GM21526 (cell line): Measurements from ENCODE around the gene SDE2.
A peak's percentile ranks its signal among the peaks of the same experiment; 100 is the strongest.
"Not testable (repeated sequence)": the region's sequence is repeated elsewhere in the genome, so short reads cannot be mapped to it uniquely, and the experiment has no call there.

ENCODE experiments used
- ATAC-seq: cut with Tn5 transposase; IDR thresholded peaks from one replicate; pipeline ENCODE4 v1.9.1; 2021; ENCODE audit warnings: moderate library complexity; ENCODE audit not compliant: unreplicated experiment, low FRiP score

Gene SDE2

DNA sequence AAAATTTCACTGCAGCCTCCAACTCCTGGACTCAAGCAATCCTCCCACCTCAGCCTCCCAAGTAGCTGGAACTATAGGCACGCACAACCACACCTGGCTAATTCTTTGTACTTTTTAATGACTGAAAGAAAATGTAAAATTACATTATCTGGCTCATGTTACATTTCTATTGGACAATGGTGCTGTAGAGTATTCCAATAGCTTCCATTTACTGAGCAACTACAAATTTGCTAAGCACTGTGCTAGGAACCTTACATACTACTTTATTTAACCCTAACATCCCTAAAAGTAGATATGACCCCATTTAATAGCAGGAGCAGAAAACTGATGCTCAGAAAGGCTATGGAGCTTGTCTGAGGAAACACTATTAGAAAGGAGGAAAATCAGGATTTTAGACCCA, 19.7 kb downstream of the SDE2 start:
- no peak for ATAC-seq

DNA sequence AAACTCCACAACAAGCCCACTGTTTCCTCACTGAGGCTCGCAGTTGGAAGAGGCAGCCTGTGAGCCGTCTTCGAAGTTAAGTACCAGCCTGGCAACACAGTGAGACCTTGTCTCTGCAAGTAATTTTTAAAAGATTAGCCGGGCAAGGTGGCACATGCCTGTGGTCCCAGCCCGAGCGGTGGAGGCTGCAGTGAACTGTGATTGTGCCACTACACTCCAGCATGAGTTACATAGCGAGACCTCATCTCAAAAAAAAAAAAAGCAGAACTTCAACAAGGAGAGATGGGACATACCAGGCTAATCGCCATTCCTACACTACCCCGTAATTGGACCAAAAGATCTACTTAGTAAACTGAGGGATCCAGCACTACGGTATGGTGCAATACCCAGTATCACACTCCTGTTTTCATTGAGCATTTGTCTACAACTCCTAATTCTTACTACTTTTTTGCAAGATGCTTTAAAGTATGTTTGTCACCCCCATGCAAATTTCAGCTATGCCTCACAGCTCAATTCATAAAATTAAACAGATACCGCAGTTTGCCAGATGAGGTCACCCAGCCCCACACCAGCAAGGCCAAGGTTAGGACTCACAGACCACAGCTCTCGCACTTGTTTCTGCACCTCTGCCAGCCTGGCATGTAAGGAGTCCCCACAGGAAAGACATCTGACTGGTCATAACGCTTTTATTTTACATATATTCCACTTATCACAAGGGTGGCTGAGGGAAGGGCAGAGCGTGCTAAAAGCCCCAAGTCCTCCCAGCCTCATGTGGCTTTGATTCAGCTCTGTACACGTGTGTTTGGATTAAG, 21.0 kb downstream of the SDE2 start:
- no peak for ATAC-seq

DNA sequence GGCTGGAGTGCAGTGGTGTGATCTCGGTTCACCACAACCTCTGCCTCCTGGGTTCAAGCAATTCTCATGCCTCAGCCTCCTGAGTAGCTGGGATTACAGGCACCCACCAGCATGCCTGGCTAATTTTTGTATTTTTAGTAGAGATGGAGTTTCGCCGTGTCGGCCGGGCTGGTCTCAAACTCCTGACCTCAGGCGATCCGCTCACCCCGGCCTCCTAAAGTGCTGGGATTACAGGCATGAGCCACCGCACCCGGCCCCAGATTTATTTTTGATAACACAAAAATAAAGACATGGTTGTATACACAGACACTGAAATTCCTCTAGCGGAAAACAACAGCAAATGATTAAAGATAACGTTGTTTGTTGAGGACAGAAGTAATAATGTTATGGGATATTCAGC, 24.0 kb downstream of the SDE2 start:
- not testable (repeated sequence) for ATAC-seq

DNA sequence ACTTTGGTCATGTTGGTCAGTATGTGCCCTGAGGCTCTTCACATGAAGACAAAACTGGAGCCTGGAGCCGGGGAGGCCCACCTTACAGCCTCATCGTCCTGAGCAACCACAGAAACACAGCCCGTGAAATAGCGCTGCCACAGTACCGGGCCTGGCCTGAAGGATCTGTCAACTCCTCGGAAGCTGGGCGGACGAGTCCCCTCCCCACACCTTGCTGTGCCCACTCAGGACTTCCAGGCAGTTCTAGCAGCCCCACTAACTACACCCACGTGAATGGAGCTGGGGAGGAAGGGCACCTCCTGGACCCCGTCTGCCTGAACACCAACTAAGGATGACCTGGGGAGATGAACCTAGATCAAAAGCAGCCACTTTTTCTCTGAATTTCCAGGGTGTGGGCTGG, 24.7 kb downstream of the SDE2 start:
- no peak for ATAC-seq

DNA sequence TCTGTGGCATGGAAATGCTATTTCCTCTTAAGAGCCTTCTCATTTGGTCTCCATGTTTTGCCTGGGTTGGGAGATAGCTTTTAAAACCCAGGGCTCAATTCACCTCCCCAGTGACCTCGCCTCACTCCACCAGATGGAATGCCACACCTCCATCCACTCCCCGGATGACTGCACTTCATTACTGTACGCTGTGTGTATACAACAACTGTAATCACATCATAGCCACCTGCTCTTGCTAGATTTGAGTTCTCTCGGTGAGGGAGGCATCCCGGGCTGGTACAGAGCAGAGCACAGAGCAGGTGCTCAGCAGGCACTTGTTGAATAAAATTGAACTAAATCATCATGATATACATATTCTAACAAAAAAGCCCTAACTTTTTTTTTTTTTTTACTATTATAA, 26.0 kb downstream of the SDE2 start:
- no peak for ATAC-seq

DNA sequence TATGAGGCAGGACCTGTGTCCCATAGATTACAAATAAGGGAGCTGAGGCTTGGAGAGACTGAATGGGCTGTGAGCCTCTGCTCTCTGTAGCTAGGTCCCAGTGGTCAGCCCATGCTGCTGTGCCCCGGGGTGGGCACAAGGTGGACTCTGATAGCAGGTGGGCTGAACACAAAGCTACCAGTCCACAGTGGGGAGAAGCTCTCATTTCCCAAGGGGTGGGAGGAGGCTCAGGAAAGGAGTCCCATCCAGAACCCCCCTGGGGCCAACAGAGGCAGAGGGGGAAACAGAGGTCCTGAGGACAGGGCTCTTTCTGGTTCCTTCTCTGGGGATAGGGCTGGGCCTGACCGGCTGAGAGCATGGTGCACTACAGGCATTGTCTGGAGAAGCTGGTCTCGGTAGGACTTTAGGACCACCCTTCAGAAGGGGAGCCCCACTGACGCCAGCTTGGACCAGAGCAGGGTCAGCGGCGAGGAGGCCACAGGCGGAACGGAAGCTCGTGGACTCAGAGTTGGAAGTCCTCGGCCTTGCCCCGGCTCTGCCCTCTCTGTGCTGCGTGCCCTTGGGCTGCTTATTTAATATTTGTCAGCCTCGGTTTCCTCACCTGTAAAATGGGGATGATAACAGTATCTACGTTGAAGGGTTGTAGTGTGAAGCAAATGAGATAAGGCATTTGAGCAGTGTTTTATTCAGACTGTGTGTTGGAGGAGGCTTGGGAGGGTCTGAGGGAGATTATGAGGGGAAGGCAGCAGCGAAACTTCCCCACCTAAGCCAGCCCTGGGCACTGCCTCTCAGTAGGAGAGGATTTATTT, 26.6 kb downstream of the SDE2 start:
- no peak for ATAC-seq

DNA sequence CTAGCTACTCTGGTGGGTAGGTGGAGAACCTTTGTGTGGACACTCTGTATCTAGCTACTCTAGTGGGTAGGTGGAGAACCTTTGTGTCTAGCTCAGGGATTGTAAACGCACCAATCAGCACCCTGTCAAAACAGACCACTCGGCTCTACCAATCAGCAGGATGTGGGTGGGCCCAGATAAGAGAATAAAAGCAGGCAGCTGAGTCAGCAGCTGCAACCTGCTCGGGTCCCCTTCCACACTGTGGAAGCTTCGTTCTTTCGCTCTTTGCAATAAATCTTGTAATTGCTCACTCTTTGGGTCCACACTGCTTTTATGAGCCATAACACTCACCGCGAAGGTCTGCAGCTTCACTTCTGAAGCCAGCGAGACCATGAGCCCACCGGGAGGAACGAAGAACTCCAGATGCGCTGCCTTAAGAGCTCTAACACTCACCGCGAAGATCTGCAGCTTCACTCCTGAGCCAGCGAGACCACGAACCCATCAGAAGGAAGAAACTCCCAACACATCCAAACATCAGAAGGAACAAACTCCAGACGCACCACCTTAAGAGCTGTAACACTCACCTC, 28.5 kb downstream of the SDE2 start:
- not testable (repeated sequence) for ATAC-seq

DNA sequence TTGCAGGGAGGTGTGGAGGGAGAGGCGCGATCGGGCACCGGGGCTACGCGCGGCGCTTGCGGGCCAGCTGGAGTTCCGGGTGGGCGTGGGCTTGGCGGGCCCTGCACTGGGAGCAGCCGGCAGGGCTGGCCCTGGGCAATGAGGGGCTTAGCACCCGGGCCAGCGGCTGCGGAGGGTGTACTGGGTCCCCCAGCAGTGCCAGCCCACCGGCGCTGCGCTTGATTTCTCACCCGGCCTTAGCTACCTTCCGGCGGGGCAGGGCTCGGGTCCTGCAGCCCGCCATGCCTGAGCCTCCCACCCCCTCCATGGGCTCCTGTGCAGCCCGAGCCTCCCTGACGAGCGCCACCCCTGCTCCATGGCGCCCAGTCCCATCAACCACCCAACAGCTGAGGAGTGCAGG, 29.4 kb downstream of the SDE2 start:
- ATAC-seq = not testable (repeated sequence)

DNA sequence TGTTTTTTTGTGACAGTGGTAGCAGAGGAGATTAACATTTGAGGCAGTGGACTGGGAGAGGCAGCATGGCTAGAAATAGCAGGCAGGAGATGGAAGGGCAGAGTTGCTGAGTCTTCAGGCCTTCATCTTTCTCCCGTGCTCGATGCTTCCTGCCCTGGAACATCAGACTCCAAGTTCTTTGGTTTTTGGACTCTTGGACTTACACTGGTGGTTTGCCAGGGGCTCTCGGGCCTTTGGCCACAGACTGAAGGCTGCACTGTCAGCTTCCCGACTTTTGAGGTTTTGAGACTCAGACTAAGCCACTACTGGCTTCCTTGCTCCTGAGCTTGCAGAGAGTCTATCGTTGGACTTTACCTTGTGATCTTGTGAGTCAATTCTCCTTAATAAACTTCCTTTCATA, 33.9 kb downstream of the SDE2 start:
- ATAC-seq = no peak

DNA sequence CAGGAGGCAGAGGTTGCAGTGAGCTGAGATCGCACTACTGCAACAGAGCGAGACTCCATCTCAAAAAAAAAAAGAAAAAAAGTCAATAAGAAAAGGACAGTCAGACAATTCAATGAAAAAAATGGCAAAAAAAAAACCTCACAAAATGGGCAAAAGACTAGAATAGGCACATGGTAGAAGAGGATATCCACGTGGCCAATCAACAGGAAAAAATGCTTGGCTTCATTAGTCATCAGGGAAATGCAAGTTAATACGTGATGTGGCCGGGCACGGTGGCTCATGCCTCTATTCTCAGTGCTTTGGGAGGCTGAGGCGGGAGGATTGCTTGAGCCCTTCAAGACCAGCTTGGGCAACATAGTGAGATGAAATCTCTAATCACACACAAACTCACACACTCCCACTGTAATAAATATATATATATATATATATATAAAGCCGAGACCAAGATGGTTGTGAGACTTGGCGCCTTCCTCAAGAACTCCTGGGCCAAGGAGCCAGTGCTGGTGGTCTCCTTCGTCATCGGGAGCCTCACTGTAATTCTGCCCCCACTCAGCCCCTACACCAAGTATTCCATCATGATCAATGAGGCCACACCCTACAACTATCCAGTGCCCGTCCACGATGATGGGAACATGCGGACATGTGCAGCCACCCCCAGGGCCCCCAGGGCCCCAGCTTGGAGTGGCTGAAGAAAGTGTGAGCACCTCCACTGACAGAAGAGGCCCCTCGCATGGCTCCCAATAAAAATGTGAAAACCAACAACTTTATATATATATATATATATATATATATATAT, 35.2 kb downstream of the SDE2 start:
- no peak for ATAC-seq

DNA sequence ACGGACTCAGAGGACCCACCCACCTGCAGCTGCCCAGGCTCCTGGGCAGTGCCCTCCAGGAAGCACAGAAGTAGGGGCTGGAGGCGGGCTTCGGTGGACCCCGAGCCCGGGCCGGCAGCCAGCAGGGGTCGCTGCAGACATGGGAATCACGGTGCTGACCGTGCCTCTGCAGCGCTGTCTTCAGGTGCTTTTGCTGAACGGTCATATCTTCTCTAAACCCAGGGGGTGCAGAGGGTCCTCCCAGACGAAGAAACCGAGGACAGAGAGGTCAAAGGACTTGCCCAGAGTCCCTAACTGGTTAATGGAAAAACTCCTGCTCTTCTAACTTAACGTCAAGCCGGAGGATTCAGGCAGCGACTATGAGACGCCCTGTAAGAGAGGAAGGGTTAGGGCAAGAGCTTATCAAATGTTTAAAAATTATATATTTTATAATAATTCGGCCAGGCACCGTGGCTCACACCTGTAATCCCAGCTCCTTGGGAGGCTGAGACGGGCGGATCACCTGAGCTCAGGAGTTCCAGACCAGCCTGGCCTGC, 36.6 kb downstream of the SDE2 start:
- ATAC-seq = peak; percentile 83

DNA sequence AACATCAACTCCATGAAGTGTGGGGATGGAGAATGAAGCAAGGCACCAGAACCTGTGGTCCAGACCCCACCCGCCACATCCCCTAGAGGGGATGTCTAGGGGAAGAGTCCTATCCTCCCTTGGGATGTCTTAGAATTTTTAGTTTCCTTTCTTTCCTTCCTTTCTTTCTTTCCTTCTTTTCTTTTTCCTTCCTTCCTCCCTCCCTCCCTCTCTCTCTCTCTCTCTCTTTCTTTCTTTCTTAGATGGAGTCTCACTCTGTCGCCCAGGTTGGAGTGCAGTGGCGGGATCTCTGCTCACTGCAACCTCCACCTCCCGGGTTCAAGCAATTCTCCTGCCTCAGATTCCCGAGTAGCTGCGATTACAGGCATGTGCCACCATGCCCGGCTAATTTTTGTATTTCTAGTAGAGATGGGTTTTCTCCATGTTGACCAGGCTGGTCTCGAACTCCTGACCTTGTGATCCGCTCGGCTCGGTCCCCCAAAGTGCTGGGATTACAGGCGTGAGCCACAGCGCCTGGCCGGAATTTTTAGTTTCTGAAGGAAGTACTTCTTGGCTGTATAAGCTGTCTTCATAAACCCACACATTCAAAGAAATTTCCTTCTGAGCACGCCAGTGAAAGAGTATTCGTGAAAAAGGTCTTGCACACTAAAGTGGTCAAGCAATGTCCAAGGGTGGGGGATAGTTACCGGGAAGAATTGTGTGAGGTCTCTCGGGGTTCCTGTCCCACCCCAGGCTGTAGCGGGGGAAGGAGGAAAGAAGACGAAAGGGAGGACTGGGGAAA, 37.3 kb downstream of the SDE2 start:
- peak; percentile 21 for ATAC-seq

DNA sequence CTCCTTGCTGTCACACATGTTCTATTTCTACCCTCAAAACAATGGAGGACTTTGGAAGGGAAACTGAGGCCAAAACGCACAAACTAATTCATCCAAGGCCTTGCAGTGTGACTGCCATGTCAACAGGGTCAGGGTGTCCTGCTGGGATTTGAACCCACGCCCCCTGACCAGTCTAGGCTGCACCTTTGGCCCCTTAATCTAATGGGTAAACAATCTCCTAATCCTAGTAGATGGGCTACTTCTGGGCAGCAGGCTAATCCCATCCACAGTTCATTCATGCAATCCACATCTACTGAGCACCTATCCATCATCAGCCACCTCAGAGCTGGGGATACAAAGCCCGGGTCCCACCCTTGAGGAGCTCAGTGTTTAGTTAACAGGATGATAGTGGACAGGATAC, 41.1 kb downstream of the SDE2 start:
- no peak for ATAC-seq

DNA sequence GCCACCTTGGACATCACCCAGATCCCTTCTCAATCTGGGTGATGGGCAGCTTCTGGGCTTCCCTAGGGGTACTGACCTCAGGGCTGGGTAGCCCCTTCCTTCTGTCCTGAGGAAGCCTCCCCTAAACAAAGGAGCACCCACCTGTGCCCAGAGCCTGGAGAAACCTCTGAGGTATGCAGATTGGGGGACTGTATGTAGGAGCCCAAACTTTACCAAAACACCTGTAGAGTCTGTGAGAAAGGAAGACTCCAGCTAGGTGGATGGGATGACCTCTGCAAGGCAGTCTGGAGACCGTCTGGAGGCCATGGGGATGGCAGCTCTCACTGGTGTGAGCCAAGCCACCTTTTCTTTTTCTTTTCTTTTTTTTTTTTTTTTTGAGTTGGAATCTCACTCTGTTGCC, 44.4 kb downstream of the SDE2 start:
- no peak for ATAC-seq

DNA sequence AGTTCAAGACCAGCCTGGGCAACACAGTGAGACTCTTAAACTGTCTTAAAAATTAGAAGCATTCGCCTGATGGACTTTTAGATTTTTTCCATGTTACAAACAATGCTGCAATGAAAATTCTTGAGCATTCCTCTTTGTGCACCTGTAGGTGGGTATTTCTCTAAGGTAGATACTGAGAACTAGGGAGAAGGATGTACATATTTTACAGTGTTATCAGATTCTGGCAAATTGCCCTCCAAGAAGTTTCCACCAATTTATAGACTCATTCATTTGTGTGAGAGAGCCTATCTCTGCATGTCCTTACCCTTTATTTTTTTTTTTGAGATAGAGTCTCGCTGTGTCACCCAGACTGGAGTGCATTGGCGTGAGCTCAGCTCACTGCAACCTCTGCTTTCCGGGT, 45.8 kb downstream of the SDE2 start:
- no peak for ATAC-seq

DNA sequence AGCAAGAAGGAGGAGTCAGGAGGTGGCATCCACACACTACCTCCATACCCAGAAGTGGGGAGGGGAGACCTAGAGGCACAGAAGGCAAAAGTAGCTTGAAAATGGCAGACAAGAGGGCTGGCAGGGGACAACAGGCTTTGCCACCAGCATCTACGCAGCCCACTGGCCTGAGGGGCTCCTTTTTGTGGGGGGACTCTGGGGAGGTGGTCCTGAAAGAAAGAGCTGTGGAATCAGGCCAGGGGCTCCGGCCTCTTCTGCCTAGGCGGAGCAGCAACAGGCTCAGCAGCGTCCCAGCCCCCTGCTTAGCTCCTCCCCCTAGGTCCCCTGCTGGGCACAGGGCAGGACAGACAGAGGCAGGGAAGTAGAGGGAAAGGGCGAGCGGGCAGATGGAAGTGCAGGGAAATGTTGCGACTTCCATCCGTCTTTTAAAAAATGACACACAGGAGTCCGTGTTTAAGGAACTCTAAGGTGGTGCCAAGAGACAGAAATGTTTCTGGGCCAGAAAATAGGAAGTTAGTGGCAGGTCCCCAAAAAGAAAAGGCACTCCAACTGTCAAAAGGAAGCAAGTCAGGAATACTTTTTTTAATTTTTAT, 48.1 kb downstream of the SDE2 start:
- ATAC-seq = no peak

DNA sequence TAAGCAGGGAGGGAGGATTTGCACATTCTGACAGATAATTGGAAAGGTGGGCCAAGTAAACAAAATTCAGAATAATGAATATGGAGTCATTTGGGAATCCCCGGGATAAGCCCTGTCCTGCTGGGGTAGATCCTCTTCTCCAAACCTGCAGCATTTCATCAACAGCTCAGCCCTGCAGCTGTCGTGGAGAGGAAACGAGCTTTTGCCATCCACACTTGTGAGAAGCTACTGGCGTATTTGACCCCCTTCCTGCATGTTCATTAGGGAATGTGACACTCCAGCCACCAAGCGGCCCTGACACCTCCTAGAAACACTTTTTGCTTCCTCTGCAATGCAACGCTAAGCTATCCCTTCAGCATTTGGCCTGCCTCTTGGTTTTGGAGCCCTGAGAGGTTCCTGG, 50.1 kb downstream of the SDE2 start:
- ATAC-seq = no peak

DNA sequence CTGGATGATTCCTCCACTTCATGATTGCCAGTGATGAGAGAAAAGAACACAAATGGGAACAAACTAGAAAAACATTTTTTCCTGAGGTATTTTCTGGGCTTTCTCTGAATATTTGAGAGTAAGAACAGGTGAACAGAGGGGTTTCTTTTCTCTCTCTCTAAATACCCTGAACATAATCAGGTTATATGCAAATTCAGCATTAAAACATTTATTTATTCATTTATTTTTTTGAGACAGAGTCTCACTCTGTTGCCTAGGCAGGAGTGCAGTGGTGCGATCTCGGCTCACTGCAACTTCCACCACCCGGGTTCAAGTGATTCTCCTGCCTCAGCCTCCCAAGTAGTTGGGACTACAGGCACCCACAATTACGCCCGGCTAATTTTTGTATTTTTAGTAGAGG, 52.3 kb downstream of the SDE2 start:
- ATAC-seq = no peak

DNA sequence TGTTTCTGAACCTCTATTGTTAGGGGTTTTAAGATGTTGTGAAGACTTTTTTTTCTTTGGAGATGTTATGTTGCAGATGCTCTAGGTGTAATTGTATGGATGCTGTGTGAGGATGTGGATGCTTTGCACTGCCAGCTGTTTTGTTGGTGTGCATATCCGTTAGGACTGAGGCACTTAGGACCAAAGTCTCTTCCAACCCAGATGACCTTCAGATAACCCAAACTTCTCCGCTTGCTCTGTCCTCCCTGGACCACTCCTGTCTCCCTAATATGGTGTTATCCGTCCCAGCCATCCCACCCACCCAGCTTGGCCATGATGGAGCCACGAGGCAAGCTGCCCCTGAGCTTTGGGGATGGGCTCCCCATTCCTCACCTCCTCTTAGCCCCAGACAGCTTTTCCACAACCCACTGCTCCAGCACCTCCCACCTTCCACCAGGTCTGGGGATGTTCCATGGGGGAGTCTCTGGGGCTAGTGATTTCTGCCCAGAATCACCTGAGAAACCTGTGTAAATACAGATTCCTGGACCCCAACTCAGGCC, 53.0 kb downstream of the SDE2 start:
- ATAC-seq = no peak
